Psoas muscle (tissue), 8 donors: Measurements from ENCODE around the gene RPTOR. TPM values are rescaled to one million over a fixed set of nuclear protein-coding genes. Genes with fewer than 3 reads are reported as not detected.

Experiments used
- ATAC-seq, 4 donors: fragments of 200-7000 bp; cut with Tn5 transposase; one replicate each; pipeline ENCODE4 v1.9.1; 2020; ENCODE audit warnings: moderate library complexity in 3 of 4, mild to moderate bottlenecking in 2 of 4
- DNase-seq, 2 donors: peaks; one replicate each; pipeline ENCODE4 v3.0.0-alpha.2; 2020
- H3K27ac ChIP-seq: fragments of 200-600 bp; one replicate; pipeline ENCODE4 v1.8.0; 2022
- H3K27me3 ChIP-seq, 3 donors: fragments of 200-600 bp in 1 of 3; one replicate each; pipeline versions ENCODE4 v1.6.1 to v1.8.0; 2013 to 2022; ENCODE audit warnings: low read length in 2 of 3, mild to moderate bottlenecking in 2 of 3, moderate library complexity in 1 of 3; ENCODE audit not compliant: insufficient read depth in 3 of 3
- H3K36me3 ChIP-seq, 2 donors: fragments of 200-600 bp in 1 of 2; one replicate each; pipeline versions ENCODE4 v1.6.1 to v1.8.0; 2013 to 2022; ENCODE audit warnings: low read depth in 1 of 2, mild to moderate bottlenecking in 1 of 2, moderate library complexity in 1 of 2; ENCODE audit not compliant: insufficient read depth in 1 of 2
- H3K4me1 ChIP-seq: fragments of 200-600 bp; one replicate; pipeline ENCODE4 v1.8.0; 2022
- H3K4me3 ChIP-seq: fragments of 200-600 bp; one replicate; pipeline ENCODE4 v1.8.0; 2022; ENCODE audit warnings: mild to moderate bottlenecking
- H3K9me3 ChIP-seq: fragments of 200-600 bp; one replicate; pipeline ENCODE4 v1.8.0; 2022
- WGBS, 3 donors: extraction: QIAGEN DNeasy Blood & Tissue Kit; methylation state at CpG; one replicate each; pipeline versions ENCODE4 v1.1.6 to v1.1.7; 2013; 5-methylcytosine and 5-hydroxymethylcytosine counted together
- intact Hi-C, 2 donors: fragments of 100-400 bp; cut with DNase I; formaldehyde crosslinking; loops; one replicate each; pipeline versions ENCODE4 v1.11.0 to v1.14.2; 2022
- polyA plus RNA-seq, 3 donors: library from polyadenylated mRNA; stranded (reverse); fragments of 200-250 nt; gene quantifications; one replicate each; pipeline ENCODE4 v1.2.3, GENCODE V29; 2013
- total RNA-seq, 4 donors: library from RNA; stranded (reverse); fragmentation: NEBNext Ultra II Directional in 2 of 4; extraction: Animal tissue kit (Norgen Biotek cat#: 25700) in 2 of 4; gene quantifications; one replicate each; pipeline versions ENCODE4 v1.2.1 to v1.2.4, GENCODE V29; 2021 to 2023
- TF ChIP-seq, protein P1 (sequence below): fragments of 200-600 bp; IDR thresholded peaks from one replicate; pipeline ENCODE4 v1.8.0; 2022; ENCODE audit warnings: antibody characterized with exemption
- donor health status: healthy with polysubstance abuse.
- donor health status: DM: no; HTN: no; CAD: no; lungs with moderate emphysema.
- donor health status: Bipolar disorder and iron deficiency.
- donor health status: healthy.
- donor health status: DM: yes; HTN: yes; CAD: no.
- donor health status: DM: no; HTN: no; CAD: no.
- donor health status: DM: no; HTN: no; CAD: no.
- donor health status: DM: yes; HTN: yes; CAD: no.

Gene RPTOR
- total and polyA plus RNA-seq, 7 donors = 13.6 to 82.2 (median 32.5) TPM

- ATAC-seq (no peak), DNase-seq (peak in 1 of 2 donors; percentile 28)
- Histone ChIP-seq H3K27ac (no peak overlapping the region), H3K4me1 (no peaks in the 10 kb centered on the region), H3K36me3 (no peaks in the 10 kb centered on the region), H3K27me3 (no peaks in the 10 kb centered on the region), H3K4me3 (no peak overlapping the region), H3K9me3 (peaks cover 11% of the 10 kb centered on the region)
- TF ChIP-seq, protein P1, sequence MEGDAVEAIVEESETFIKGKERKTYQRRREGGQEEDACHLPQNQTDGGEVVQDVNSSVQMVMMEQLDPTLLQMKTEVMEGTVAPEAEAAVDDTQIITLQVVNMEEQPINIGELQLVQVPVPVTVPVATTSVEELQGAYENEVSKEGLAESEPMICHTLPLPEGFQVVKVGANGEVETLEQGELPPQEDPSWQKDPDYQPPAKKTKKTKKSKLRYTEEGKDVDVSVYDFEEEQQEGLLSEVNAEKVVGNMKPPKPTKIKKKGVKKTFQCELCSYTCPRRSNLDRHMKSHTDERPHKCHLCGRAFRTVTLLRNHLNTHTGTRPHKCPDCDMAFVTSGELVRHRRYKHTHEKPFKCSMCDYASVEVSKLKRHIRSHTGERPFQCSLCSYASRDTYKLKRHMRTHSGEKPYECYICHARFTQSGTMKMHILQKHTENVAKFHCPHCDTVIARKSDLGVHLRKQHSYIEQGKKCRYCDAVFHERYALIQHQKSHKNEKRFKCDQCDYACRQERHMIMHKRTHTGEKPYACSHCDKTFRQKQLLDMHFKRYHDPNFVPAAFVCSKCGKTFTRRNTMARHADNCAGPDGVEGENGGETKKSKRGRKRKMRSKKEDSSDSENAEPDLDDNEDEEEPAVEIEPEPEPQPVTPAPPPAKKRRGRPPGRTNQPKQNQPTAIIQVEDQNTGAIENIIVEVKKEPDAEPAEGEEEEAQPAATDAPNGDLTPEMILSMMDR = no peak
- intact Hi-C loops = no loop called here
- WGBS, 3 donors = 94 to 96% (median 95%) methylated on average over 37 of the region's 37 CpGs
Measured at GRCh38 chr17:80802626-80803450, 258.2 kb downstream of the RPTOR start.

DNA sequence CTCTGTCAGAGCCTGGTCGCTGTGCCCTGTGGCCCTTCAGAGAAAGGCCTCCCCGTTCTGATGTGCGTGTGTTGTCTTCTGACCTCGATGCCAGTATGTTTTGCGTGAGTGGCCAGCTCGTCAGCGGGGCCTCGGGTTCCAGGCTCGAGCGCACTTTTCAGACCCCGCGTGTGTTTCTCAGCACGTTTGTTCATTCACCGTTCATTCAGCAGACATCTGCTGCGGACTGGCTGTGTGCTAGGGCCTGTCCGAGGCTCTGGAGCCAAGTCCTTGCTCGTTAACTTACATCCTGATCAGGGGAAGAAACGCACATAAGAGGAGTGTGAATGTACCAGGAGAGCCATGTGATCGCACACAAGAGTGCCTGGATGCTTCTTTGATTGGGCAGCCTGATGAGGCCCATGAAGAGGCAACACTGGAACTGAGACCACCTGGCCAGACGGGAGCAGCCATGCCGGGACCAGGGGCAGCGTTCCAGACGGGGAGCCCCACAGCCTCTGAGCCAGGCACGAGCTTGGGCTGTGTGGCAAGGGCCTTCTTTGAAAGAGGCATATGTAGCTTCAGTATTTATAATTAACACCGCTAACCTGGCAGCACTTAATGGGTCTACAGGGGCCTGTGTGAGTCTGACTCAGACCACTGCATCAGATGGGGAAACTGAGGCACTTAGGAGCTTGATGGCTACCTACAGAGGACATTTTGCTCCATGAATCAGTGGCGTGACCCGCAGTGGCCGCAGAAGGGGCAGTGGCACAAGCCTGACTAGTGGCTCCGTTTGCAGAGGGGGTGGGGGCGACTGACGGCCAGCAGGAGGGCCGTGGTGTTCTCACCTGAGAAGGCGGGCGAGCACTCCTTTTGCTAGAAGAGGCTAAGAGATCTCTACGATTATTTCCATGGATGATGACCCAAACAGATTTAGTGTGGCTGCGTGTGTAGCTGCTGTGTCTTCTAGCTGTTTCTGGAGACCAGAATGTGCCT, 259.1 kb downstream of the RPTOR start:
- ATAC-seq = no peak

DNA sequence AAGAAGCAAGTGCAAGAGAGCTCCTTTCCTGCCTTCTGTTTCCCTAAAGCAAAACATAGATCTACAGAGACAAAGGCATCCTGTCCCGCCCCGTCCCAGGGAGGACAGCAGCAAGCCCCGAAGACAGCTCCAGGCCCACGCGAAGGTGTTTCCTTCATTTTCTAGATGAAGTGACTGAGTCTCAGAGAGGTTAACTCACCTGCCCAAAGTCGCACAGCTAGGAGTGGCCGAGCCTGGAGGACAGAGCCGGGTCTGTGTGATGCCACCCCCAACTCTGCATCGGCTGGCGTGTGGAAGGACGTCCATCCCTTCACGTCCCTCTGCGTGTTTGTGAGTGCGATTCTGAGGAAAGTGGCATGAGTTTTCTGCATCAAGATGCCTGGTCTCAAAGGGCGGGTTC, 259.8 kb downstream of the RPTOR start:
- DNase-seq (no peak), ATAC-seq (no peak)
- TF ChIP-seq, protein P1 = no peak
- intact Hi-C loops = no loop called here
- no peak overlapping the region for H3K27ac ChIP-seq
- no peaks in the 10 kb centered on the region for H3K36me3 ChIP-seq
- peaks cover 11% of the 10 kb centered on the region for H3K9me3 ChIP-seq
- H3K27me3 ChIP-seq = no peaks in the 10 kb centered on the region
- no peak overlapping the region for H3K4me3 ChIP-seq
- WGBS, 3 donors = 88 to 95% (median 91%) methylated on average over 15 of the region's 15 CpGs
- no peaks in the 10 kb centered on the region for H3K4me1 ChIP-seq

More for the DNA sequence above, 259.1 kb downstream of the RPTOR start:
- no peaks in the 10 kb centered on the region for H3K27me3 ChIP-seq
- TF ChIP-seq, protein P1 = no peak
- H3K4me3 ChIP-seq = no peak overlapping the region
- H3K9me3 ChIP-seq = peaks cover 11% of the 10 kb centered on the region
- intact Hi-C loops = no loop called here
- peak in 1 of 2 donors; percentile 41 for DNase-seq
- H3K36me3 ChIP-seq = no peaks in the 10 kb centered on the region
- H3K4me1 ChIP-seq = no peaks in the 10 kb centered on the region
- 91 to 94% (median 92%) methylated on average over 36 of the region's 36 CpGs for WGBS, 3 donors
- H3K27ac ChIP-seq = no peak overlapping the region

DNA sequence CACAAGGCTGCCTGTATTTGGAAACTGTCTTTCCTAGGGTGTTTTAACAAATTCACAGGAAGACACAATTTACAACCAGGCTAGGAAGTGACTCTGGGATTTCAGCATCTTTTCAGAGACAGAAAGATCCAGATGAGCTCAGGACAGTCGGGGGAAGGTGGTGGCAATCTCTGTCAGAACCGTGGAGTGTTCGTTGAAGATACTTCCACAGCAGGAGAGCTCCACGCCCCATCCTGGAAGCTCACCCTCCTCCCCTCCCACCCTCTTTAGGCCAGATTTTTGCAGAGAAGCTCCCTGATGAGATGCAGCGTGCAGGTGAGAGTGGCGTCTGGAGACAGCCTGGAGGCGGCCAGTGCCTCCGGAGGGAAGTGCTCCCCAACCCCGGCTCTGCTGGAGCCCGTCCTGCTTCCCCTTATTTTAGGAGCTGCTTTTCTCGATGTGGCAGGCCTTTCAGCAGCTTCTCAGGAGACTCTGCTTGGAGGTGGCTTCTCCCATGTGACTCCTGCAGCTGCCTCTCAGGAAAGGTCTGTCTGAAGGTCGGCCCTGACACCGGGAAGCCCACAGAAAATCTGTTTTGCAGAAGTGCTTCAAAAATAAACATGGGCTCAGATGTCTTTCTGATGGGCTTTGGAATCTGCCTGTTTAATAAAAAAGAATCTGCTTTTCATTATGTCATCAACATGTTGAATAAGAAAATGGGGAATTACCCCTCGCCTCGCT, 260.6 kb downstream of the RPTOR start:
- DNase-seq = no peak
- peaks cover 11% of the 10 kb centered on the region for H3K9me3 ChIP-seq
- TF ChIP-seq, protein P1 = no peak
- intact Hi-C loops = no loop called here
- ATAC-seq = no peak
- H3K27me3 ChIP-seq = no peaks in the 10 kb centered on the region
- no peaks in the 10 kb centered on the region for H3K36me3 ChIP-seq
- no peaks in the 10 kb centered on the region for H3K4me1 ChIP-seq
- WGBS, 3 donors = 66 to 73% (median 70%) methylated on average over 15 of the region's 15 CpGs
- H3K27ac ChIP-seq = no peak overlapping the region
- H3K4me3 ChIP-seq = no peak overlapping the region
